Kidney capillary endothelial cell (primary cell): ENCODE results near the gene ZNF319.
"Not testable (repeated sequence)": the region's sequence is repeated elsewhere in the genome, so short reads cannot be mapped to it uniquely, and the experiment has no call there.

ENCODE experiments used
- DNase-seq: peaks from one replicate; pipeline ENCODE4 v3.0.0-alpha.2; 2018; ENCODE audit warnings: low spot score

ZNF319 gene

DNA sequence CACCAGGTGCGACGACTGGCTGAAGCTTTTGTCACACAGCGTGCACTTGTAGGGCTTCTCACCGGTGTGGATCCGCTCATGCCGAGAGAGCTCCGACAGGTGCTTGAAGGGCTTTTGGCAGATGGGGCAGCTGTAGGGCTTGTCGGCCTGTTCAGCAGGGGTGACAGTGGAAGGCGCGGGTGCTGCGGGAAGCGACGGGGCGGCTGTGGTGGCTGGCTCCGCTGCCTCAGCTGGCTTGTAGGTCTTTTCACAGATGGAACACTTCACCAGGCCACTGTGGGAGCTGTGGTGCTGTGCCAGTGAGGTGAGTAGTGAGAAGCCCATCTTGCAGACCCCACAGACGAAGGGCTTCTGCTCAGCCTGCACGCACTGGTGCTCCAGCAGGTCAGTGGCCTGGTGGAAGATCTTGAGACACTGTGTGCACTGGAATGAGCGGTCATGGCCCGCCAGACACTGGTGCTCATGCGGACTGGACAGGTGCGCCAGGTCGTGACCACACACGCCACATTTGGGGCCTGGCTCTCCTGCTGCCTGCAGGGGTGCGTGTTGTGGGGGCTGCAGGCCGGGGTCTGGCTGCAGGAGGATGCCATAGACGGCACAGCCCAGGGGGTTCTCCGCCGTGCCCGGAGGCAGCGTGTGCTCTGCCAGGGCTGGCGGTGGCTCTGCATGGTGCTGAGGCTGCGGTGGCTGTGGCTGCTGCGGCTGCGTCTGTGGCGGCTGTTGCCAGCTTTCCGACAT lies 2.8 kb downstream of the ZNF319 start:
- no peak for DNase-seq

- DNase-seq: no peak
Observed at GRCh38 chr16:57997176-57997527, 3.3 kb downstream of the ZNF319 start.

DNA sequence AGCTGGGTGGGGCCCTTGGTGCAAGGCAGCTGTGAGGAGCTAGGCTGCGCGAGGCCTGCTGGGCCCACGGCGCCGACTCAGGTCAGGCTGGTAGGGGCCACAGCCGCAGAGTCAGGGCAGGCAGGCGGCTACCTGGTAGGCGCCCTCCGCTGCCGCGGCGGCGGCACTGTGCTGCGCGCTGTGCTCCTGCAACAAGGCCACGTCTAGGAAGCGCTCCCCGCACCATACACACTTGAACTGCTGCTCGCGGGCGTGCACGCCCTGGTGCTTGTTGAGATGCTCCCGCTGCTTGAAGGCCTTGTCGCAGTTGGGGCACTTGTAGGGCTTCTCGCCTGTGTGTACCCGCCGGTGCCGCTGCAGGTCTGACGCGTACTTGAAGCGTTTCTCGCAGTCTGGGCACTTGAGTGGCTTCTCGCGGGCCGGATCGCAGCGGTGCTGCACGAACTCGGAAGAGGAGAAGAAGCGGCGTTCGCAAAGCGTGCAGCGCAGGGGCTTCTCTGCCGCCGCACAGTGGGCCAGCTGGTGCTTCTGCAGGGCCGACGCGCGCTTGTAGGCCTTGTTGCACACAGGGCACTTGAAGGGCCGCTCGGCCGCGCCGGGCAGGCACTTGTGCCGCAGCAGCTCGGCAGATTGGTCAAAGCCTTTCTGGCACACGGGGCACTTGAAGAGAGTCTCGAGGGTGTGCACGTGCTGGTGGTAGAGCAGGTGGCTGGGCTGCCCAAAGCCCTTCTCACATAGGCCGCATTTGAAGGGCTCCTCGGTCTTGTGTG lies 3.9 kb downstream of the ZNF319 start:
- no peak for DNase-seq

GRCh38 chr16:57995721-57996405 lies 4.6 kb downstream of the ZNF319 start:
- no peak for DNase-seq

DNA sequence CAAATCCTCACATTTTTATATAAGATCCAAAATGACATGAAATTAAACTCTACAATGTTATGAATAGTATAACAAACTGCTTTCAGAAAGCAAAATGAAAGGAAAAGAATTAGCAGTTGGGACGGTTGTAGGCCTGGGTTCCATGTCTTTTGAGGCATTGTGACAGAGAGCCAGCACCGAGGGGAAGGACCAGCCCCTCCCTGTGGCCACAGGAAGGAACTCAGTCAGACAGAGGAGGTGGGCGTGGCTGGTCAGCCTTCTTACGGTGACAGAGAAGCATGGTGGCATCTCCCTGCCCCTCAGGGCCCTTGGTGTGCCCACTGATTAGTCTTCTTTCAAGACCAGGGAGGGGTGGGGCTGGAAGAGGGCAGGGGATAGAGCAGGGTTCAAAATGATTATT lies 5.7 kb downstream of the ZNF319 start:
- peak; percentile 71 for DNase-seq

DNA sequence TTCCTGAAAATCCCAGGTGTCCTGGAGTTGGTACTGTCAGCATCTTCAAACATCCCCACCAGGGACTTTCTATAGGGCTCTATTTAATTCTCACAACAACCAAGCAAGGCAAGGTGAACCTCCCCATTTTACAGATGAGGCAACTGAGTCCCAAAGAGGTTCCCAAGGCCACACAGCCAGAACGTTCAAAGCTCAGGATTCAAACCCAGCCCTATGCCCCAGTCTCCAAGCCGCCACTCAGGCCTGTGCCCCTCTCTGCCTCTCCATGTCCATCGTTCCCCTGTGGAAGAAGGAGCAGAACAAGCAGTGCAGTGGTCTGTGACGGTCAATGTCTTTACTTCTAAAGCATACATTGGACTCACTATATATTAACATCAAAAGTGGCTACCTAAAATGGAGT lies 6.1 kb downstream of the ZNF319 start:
- DNase-seq: no peak

GRCh38 chr16:57993897-57994296 lies 6.6 kb downstream of the ZNF319 start:
- no peak for DNase-seq

GRCh38 chr16:57993438-57993837 lies 7.0 kb downstream of the ZNF319 start:
- no peak for DNase-seq

- DNase-seq: no peak
Observed at GRCh38 chr16:57992084-57992483, 8.4 kb downstream of the ZNF319 start.

DNA sequence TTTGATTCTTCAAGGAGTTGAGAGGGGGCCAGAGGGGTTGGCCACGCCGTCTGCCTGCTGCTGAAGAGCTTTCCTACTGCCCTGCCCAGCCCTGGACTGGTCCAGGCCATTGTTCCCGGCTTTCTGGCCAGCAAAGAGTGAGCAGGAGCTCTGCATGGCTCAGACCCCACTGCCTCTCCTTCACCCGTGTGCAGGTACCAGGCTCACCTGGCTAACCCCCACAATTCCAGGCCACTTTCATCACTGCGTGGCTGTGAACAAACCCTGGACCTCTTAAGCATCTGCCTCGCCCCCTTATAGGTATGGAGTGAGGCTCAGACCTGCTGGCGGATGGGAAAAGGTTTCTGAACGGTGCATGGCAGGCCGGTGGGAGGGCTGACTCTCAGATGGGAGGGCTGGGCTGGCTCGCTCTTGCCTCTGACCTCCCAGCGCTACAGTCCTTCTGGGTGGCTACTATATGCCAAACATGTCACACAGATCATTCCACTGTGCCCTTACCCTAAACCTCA lies 8.9 kb downstream of the ZNF319 start:
- no peak for DNase-seq

GRCh38 chr16:57988929-57989328 lies 11.5 kb downstream of the ZNF319 start:
- no peak for DNase-seq

GRCh38 chr16:57987441-57988177 lies 12.9 kb downstream of the ZNF319 start:
- no peak for DNase-seq

DNA sequence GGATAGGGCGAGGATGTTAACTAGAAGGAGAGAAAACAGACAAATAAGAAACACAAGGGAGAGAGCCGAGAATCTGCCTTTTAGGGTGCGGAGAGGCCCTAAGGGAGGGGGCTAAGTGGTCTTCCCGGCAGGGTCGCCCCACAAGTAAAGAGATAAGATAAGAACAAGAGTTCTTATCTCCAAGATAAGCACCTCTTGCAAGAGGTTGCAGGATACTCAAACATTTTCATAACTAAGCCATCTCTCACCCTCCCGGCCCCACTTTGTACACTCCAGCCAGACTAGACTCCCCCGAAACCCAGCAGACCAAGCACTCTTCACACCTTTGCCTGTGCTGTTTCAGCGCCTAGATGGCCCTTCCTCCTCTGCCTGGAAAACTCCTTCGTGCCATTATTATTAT lies 14.3 kb downstream of the ZNF319 start:
- no peak for DNase-seq

- DNase-seq: no peak
Observed at GRCh38 chr16:57985204-57986181, 15.0 kb downstream of the ZNF319 start.

- no peak for DNase-seq
Observed at GRCh38 chr16:57984443-57985203, 15.8 kb downstream of the ZNF319 start.

DNA sequence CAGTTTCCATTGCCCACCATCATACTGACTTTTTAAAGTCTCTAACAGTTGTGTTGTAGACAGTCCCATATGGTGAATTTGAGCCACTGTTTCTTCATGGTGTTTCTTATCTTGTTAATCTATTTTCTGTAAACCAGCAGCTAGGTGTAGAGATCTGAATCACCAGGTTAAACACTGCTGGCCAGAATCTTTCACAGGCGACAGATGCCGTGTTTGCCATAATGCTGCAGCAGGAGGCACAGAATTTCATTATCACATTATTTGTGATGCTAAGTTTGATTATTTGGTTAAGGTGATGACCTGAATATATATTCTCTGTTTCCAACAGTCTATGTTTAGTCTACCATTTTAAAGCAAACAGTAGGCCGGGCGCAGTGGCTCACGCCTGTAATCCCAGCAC lies 18.1 kb downstream of the ZNF319 start:
- DNase-seq: no peak

DNA sequence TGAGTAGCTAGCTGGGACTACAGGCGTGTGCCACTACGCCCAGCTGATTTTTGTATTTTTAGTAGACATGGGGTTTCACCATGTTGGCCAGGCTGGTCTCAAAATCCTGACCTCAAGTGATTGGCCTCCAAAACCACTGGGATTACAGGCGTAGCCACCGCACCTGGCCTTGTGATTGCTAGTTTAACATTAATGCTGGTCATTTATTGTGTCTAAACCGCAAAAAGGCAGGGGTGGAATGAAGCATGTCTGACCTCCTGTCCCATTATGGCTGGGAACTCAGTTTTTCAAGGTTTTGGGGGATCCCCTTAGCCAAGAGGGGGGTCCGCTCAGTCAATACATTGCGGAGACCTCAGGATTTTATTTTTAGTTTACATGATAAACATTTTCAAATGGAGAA lies 18.8 kb downstream of the ZNF319 start:
- no peak for DNase-seq

GRCh38 chr16:57979006-57979585 lies 21.4 kb downstream of the ZNF319 start:
- DNase-seq: no peak

- DNase-seq: not testable (repeated sequence)
Observed at GRCh38 chr16:57978070-57978465, 22.4 kb downstream of the ZNF319 start.
